CD4-positive, alpha-beta T cell treated with Interleukin-21 for 1 hour (primary cell): ENCODE results near the gene LY86.
A peak's percentile ranks its signal among the peaks of the same experiment; 100 is the strongest.

Source experiments
- DNase-seq: peaks from one replicate; pipeline ENCODE4 v3.0.0-alpha.2; 2020

LY86 gene

GRCh38 chr6:6570929-6571671 is 17.4 kb upstream of the LY86 start:
- DNase-seq, result no peak

- no peak for DNase-seq
Observed at GRCh38 chr6:6575143-6575542, 13.4 kb upstream of the LY86 start.

- no peak for DNase-seq
Observed at GRCh38 chr6:6577735-6578134, 10.8 kb upstream of the LY86 start.

GRCh38 chr6:6579281-6579680 is 9.2 kb upstream of the LY86 start:
- DNase-seq, result no peak

GRCh38 chr6:6580225-6580856 is 8.2 kb upstream of the LY86 start:
- DNase-seq, result no peak

- DNase-seq, result no peak
Observed at GRCh38 chr6:6581054-6581453, 7.5 kb upstream of the LY86 start.

- DNase-seq, result no peak
Observed at GRCh38 chr6:6582131-6582530, 6.4 kb upstream of the LY86 start.

GRCh38 chr6:6583836-6584235 is 4.7 kb upstream of the LY86 start:
- peak; percentile 8 for DNase-seq

- no peak for DNase-seq
Observed at GRCh38 chr6:6584310-6585002, 4.1 kb upstream of the LY86 start.

- DNase-seq, result no peak
Observed at GRCh38 chr6:6585003-6585311, 3.6 kb upstream of the LY86 start.

GRCh38 chr6:6586167-6586566 is 2.4 kb upstream of the LY86 start:
- no peak for DNase-seq

GRCh38 chr6:6586671-6587526 is 1.6 kb upstream of the LY86 start:
- DNase-seq, result no peak

- DNase-seq, result no peak
Observed at GRCh38 chr6:6587696-6588063, 840 bp upstream of the LY86 start.

- no peak for DNase-seq
Observed at GRCh38 chr6:6588924-6589709, 597 bp downstream of the LY86 start.

- no peak for DNase-seq
Observed at GRCh38 chr6:6590530-6590929, 2.0 kb downstream of the LY86 start.

GRCh38 chr6:6591778-6592465 is 3.4 kb downstream of the LY86 start:
- no peak for DNase-seq

- no peak for DNase-seq
Observed at GRCh38 chr6:6592826-6593475, 4.4 kb downstream of the LY86 start.

- no peak for DNase-seq
Observed at GRCh38 chr6:6593867-6594468, 5.4 kb downstream of the LY86 start.

GRCh38 chr6:6595025-6595424 is 6.5 kb downstream of the LY86 start:
- DNase-seq, result no peak

- no peak for DNase-seq
Observed at GRCh38 chr6:6595952-6596351, 7.4 kb downstream of the LY86 start.
